Measurements from ENCODE around the gene POLR1B. TPM values are rescaled to one million over a fixed set of nuclear protein-coding genes. Genes with fewer than 3 reads are reported as not detected.

The POLR1B gene
- total and polyA plus RNA-seq, 2 experiments from 2014 or later = 15.4 to 58.3 TPM

GRCh38 chr2:112528541-112528940, 13.7 kb upstream of the POLR1B start:
- H3K79me2 ChIP-seq (replicated peaks; ENCODE audit: insufficient read depth) = no peaks in the 10 kb centered on the region
- no peaks in the 10 kb centered on the region; the same call in 1 of the 2 replicates for H4K20me1 ChIP-seq (replicated peaks; ENCODE audit: insufficient read depth)
- no peak overlapping the region for H3K27ac ChIP-seq (ENCODE audit: low read depth)
- no peaks in the 10 kb centered on the region for H3K27me3 ChIP-seq (ENCODE audit: insufficient read depth)
- ATAC-seq (no peak), DNase-seq (ENCODE audit: low spot score) (no peak)
- no peak overlapping the region for H3K4me3 ChIP-seq
- no peaks in the 10 kb centered on the region for H3K9me2 ChIP-seq (ENCODE audit: insufficient read depth)
- no peak overlapping the region for H2AFZ ChIP-seq
- Mint-ChIP-seq H3K4me3 (no peak overlapping the region), H3K9me3 (no peaks in the 10 kb centered on the region), H3K36me3 (ENCODE audit: low read depth) (peaks cover 38% of the 10 kb centered on the region), H3K27ac (no peak overlapping the region), H3K27me3 (ENCODE audit: insufficient read depth, low read depth, poor library complexity) (peaks cover 1% of the 10 kb centered on the region), H3K4me1 (no peaks in the 10 kb centered on the region)
- TF ChIP-seq STAT1 (IDR thresholded peaks at IDR 0.05; ENCODE audit: unreplicated experiment) (no peak), EZH2 (IDR thresholded peaks at IDR 0.05; ENCODE audit: low read depth, unreplicated experiment) (no peak), EZH2phosphoT487 (IDR thresholded peaks at IDR 0.05; ENCODE audit: unreplicated experiment) (no peak), CREB1 (CRISPR knock-in tag; IDR thresholded peaks at IDR 0.05; ENCODE audit: low read depth) (no peak), ZNF114 (CRISPR knock-in tag; IDR thresholded peaks at IDR 0.05) (no peak), POLR2AphosphoS5 (IDR thresholded peaks at IDR 0.05; ENCODE audit: low read depth) (no peak), NANOG (IDR thresholded peaks at IDR 0.05; ENCODE audit: borderline replicate concordance) (no peak), JUNB (IDR thresholded peaks at IDR 0.05; ENCODE audit: unreplicated experiment) (no peak), REST (IDR thresholded peaks at IDR 0.05; ENCODE audit: unreplicated experiment) (no peak), ZNF331 (CRISPR knock-in tag; IDR thresholded peaks at IDR 0.05; ENCODE audit: low read depth) (no peak)
- TF ChIP-seq, protein P1, sequence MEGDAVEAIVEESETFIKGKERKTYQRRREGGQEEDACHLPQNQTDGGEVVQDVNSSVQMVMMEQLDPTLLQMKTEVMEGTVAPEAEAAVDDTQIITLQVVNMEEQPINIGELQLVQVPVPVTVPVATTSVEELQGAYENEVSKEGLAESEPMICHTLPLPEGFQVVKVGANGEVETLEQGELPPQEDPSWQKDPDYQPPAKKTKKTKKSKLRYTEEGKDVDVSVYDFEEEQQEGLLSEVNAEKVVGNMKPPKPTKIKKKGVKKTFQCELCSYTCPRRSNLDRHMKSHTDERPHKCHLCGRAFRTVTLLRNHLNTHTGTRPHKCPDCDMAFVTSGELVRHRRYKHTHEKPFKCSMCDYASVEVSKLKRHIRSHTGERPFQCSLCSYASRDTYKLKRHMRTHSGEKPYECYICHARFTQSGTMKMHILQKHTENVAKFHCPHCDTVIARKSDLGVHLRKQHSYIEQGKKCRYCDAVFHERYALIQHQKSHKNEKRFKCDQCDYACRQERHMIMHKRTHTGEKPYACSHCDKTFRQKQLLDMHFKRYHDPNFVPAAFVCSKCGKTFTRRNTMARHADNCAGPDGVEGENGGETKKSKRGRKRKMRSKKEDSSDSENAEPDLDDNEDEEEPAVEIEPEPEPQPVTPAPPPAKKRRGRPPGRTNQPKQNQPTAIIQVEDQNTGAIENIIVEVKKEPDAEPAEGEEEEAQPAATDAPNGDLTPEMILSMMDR (conservative IDR thresholded peaks at IDR 0.05; ENCODE audit: low read depth in 2 of 2) = no peak
- TF ChIP-seq, protein P2, sequence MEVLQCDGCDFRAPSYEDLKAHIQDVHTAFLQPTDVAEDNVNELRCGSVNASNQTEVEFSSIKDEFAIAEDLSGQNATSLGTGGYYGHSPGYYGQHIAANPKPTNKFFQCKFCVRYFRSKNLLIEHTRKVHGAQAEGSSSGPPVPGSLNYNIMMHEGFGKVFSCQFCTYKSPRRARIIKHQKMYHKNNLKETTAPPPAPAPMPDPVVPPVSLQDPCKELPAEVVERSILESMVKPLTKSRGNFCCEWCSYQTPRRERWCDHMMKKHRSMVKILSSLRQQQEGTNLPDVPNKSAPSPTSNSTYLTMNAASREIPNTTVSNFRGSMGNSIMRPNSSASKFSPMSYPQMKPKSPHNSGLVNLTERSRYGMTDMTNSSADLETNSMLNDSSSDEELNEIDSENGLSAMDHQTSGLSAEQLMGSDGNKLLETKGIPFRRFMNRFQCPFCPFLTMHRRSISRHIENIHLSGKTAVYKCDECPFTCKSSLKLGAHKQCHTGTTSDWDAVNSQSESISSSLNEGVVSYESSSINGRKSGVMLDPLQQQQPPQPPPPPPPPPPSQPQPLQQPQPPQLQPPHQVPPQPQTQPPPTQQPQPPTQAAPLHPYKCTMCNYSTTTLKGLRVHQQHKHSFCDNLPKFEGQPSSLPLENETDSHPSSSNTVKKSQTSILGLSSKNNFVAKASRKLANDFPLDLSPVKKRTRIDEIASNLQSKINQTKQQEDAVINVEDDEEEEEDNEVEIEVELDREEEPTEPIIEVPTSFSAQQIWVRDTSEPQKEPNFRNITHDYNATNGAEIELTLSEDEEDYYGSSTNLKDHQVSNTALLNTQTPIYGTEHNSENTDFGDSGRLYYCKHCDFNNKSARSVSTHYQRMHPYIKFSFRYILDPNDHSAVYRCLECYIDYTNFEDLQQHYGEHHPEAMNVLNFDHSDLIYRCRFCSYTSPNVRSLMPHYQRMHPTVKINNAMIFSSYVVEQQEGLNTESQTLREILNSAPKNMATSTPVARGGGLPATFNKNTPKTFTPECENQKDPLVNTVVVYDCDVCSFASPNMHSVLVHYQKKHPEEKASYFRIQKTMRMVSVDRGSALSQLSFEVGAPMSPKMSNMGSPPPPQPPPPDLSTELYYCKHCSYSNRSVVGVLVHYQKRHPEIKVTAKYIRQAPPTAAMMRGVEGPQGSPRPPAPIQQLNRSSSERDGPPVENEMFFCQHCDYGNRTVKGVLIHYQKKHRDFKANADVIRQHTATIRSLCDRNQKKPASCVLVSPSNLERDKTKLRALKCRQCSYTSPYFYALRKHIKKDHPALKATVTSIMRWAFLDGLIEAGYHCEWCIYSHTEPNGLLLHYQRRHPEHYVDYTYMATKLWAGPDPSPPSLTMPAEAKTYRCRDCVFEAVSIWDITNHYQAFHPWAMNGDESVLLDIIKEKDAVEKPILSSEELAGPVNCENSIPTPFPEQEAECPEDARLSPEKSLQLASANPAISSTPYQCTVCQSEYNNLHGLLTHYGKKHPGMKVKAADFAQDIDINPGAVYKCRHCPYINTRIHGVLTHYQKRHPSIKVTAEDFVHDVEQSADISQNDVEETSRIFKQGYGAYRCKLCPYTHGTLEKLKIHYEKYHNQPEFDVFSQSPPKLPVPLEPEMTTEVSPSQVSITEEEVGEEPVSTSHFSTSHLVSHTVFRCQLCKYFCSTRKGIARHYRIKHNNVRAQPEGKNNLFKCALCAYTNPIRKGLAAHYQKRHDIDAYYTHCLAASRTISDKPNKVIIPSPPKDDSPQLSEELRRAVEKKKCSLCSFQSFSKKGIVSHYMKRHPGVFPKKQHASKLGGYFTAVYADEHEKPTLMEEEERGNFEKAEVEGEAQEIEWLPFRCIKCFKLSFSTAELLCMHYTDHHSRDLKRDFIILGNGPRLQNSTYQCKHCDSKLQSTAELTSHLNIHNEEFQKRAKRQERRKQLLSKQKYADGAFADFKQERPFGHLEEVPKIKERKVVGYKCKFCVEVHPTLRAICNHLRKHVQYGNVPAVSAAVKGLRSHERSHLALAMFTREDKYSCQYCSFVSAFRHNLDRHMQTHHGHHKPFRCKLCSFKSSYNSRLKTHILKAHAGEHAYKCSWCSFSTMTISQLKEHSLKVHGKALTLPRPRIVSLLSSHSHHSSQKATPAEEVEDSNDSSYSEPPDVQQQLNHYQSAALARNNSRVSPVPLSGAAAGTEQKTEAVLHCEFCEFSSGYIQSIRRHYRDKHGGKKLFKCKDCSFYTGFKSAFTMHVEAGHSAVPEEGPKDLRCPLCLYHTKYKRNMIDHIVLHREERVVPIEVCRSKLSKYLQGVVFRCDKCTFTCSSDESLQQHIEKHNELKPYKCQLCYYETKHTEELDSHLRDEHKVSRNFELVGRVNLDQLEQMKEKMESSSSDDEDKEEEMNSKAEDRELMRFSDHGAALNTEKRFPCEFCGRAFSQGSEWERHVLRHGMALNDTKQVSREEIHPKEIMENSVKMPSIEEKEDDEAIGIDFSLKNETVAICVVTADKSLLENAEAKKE (CRISPR knock-in tag; IDR thresholded peaks at IDR 0.05) = no peak
- TF ChIP-seq, protein P3, sequence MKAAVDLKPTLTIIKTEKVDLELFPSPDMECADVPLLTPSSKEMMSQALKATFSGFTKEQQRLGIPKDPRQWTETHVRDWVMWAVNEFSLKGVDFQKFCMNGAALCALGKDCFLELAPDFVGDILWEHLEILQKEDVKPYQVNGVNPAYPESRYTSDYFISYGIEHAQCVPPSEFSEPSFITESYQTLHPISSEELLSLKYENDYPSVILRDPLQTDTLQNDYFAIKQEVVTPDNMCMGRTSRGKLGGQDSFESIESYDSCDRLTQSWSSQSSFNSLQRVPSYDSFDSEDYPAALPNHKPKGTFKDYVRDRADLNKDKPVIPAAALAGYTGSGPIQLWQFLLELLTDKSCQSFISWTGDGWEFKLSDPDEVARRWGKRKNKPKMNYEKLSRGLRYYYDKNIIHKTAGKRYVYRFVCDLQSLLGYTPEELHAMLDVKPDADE (IDR thresholded peaks at IDR 0.05) = no peak
- H3K4me2 ChIP-seq = no peak overlapping the region
- H3F3A ChIP-seq (replicated peaks; ENCODE audit: low read depth) = no peaks in the 10 kb centered on the region
- no peaks in the 10 kb centered on the region for H3K36me3 ChIP-seq (ENCODE audit: insufficient read depth)
- no peaks in the 10 kb centered on the region for H3K4me1 ChIP-seq (ENCODE audit: insufficient read depth)

All from GM23338 (cell line).